KBM-7 (cell line): ENCODE data around the gene REX1BD.
"Not testable (repeated sequence)": the region's sequence is repeated elsewhere in the genome, so short reads cannot be mapped to it uniquely, and the experiment has no call there.

Source experiments
- DNase-seq: peaks from one replicate; pipeline ENCODE4 v3.0.0-alpha.2; 2015
- in situ Hi-C: fragments of 300-500 bp; cut with MboI; formaldehyde crosslinking; loops from 2 replicates; pipeline ENCODE4 v1.14.3; 2020; ENCODE audit warnings: low sequenced_read_pairs, low pct_unique_long_range_greater_than_20kb, mixed read lengths

REX1BD gene

GRCh38 chr19:18597809-18598660 lies 9.4 kb downstream of the REX1BD start:
- no peak for DNase-seq
- in situ Hi-C loops: no loop called here

DNA sequence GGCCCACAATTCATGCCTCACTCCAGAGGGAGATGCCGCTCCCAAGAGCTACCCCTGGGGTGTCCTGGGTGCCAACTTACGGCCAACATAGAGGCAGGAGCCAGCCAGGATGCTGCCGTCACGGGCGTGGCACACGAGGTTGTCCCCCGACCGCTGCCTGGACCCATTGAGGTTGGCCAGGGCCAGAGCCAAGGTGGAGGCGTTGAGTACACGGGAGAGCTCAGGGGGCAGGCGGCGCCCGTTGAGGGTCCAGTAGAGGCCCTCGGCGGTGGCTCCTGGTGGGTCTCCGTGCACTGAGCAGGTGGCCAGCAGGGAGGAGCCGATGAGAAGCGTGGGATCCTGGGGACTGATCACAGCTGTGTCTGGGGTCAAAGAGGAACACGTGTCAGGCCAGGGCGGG lies 10.9 kb downstream of the REX1BD start:
- no peak for DNase-seq
- in situ Hi-C loops: no loop called here

- in situ Hi-C loops, DNase-seq: not testable (repeated sequence)
These were observed 12.2 kb downstream of the REX1BD start for GRCh38 chr19:18600692-18601397.

DNA sequence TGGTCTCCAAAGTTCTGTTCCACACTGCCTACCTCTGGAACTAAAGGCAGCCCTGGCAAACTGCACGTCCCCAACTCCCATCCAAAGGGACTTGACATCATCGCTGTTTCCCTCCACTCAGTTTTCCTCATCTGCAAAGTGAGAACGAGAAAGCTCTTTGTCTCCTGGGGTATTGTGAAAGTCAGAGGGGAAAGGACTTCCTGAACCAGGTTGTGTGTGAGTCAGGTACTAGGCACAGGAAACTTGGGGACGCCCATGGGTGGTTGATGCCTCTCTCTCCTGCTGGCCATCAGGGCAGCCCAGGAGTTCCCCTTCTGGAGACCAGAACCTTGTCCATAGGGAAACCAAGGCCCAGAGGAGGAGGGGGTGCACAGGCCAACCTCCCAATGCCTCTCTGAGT lies 13.3 kb downstream of the REX1BD start:
- no peak for DNase-seq
- in situ Hi-C loops: no loop called here

DNA sequence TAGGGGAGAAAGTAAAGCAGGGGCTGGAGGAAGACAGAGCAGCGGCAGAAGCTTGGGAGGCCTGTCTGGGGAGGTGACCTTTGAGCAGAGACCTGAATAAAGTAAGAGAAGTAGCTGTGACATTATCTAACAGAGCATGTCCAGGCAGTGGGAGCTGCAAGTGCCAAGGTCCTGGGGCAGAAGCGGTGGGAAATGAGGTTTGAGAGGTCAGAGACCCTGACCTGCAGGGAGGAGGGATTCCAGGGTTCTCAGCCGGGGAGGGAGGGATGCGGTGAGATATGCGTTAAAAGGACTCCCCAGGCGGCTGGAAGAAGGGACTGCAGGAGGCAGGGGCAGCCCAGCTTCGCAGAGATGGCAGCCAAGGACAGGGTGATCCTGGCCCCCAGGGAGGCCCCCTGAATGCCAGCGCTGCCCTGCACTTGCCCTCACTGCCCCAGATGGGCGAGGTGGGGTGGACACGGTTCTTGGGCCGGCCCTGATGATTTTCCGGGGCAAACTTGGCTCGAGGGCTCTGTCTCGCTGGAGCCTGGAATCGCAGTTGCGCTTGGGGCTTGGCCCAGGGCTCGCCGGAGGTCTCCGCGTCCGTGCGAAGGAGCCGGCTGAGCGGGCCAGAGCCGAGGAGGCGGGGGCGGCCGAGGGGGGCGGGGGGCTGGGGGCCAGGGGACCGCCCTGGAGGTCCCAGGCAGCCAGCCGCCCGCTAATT lies 14.8 kb downstream of the REX1BD start:
- in situ Hi-C loops: no loop called here
- no peak for DNase-seq

GRCh38 chr19:18603958-18604819 lies 15.6 kb downstream of the REX1BD start:
- no peak for DNase-seq
- in situ Hi-C loops: no loop called here

DNA sequence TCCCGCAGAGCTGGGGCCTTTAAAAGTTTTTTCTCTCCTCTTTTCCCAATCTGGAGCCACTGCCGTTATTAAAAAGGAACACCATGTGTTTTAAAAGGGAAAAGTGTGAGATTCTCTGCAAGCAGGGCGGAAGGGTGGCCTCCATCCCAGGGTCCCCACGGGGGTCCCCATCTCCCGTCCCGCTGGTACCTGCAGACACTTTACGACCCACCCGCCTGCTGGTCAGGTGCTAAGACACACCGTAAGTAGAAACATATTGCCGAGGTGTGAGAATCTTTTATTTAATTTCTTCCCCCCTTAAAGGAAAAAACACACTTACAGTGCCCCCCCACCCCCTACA lies 16.2 kb downstream of the REX1BD start:
- in situ Hi-C loops: no loop called here
- DNase-seq: no peak

- in situ Hi-C loops: no loop called here
- DNase-seq: no peak
These were observed 16.6 kb downstream of the REX1BD start for GRCh38 chr19:18605196-18605545.

DNA sequence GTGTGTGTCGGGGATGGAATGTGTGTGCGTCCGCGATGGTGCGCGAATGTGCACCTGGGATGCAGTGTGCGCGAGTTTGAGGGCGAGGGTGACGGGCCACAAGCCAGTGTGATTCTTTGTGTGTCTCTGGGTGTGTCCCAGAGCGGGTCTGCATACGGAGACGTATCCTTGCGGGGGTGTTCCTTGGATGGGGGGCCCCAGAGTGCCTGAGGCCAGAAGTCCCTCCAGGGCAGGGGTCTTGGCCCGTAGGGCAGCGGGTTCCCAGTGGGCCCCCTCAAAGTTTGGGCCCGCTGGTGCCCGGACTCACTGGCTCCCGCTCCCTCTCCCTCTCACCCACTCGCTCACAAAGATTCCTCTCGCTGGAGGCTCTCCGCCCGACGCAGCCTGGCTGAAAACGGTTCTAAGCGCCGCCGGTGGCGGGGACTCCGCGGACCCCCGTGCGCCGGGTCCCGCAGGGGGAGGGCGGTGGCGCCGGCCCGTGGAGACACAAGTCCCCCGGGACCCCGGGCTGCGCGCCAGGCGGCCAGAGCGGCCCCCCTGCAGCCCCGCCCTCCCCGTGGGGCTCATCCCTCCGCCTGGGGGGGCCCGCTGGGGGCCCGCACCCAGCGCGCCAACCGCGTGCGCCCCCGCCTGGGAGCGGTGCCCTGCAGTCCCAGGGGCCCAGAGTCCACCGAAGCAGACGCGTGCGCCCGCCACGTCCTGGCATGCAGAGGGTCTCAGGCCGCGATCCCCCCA lies 17.1 kb downstream of the REX1BD start:
- DNase-seq: no peak
- in situ Hi-C loops: no loop called here

DNA sequence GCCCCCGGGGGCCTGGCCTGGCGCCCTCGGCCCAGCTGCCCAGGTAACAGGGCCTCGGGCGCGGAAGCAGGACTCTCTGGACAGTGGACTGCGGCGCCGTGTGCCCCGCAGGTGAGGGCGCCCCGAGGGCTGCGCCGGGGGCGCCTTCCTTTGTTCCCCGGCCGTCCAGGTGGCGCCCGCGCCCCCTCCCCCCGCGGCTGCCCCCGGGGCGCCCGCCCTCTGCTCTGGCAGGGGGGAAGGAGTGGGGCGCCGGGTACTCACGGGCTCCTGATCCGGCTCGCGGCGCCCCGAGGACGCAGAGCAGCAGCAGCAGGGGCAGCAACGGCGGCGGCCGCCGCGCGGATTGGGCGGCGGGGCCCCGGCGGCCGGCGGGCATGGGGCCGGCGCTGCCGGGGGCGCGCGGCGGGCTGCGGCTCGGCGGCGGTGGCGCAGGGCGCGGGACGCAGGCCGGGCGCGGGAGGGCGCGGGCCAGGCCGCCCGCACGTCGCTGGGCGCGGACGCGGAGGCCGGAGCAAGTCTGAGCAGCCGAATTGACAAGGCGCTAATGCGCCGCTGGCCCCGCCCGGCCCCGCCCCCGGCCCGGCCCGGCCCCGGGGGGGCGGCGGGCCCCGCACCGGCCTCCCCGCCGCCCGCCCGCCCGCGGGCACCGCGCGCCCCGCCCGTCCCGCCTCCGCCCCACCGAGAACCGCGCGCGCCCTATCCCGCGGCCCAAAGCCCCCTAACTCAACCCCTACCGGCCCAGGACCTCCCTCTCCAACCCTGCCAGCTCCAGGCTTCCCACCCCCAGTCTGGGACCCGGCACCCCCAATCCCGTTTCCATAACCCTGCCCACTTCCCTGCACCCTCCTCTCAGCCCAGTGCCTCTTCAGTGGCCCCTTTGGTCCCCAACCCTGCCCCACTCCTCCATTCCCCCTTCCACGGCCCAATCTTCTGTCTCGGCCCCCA lies 18.0 kb downstream of the REX1BD start, which contains the start of gene CRLF1:
Gene CRLF1 (minus strand): TSS at position 519 of the 945 bp plus-strand sequence. CDS start 143 bp downstream, at position 376.
- DNase-seq: no peak
- in situ Hi-C loops: no loop called here

- in situ Hi-C loops: no loop called here
- no peak for DNase-seq
These were observed 18.9 kb downstream of the REX1BD start for GRCh38 chr19:18607226-18608101.

DNA sequence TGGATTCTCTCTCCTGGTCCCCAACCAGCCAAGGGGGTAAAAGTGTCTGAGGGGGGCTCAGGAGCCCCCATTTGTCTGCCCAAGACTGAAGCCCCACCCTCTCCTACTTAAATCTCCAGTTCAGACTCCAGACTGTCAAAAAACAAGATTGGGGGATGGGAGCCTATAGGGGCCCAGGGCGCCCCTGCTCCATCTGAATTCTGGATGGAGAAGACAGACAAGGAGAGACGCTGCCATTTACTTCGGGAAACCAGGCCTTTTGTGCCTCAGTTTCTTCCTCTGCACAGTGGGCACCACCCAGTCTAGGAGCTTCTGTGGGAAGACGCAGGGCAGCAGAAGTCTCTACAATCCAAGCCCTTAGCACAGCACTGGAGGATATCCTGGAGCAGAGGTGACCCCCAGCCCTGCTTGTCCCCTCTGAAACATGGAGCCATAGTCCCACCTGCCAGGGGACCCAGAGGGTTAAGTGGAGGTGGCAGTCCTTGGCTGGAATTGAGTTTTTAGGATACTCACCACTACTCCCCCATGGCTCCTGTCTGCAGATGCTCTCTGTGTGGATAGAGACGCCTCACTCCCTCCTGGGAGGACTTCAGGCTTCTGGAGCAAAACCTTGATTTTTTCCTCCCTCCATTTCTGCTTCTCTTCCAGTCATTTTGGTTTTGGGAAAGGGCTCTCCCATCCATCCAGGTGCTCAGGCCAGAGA lies 19.7 kb downstream of the REX1BD start:
- in situ Hi-C loops: no loop called here
- no peak for DNase-seq

- no peak for DNase-seq
- in situ Hi-C loops: no loop called here
These were observed 20.5 kb downstream of the REX1BD start for GRCh38 chr19:18608805-18609716.

DNA sequence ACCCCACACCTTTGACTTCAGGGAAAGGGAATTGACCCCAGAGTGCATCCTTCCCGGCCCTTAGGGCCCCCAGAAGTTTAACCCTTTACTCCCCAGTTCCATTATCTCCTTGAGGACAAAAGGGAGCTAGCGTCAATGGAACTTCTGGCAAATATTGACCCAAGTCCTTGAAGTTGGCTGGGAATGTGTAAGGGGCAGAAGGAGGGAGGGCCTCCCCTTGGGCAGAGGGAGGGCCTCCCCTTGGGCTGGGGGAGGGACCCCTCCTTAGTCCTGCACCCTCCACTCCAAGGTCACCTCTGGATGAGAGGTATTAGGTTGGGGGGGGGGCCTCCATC lies 21.1 kb downstream of the REX1BD start:
- in situ Hi-C loops: no loop called here
- no peak for DNase-seq

GRCh38 chr19:18610245-18610555 lies 21.6 kb downstream of the REX1BD start:
- in situ Hi-C loops: no loop called here
- DNase-seq: no peak
